HFFc6 (cell line): ENCODE data around the gene C22orf15. TPM values are rescaled to one million over a fixed set of nuclear protein-coding genes. Genes with fewer than 3 reads are reported as not detected.

Experiments
- DNase-seq: peaks from one replicate; pipeline ENCODE4 v3.0.0-alpha.2; 2018
- H3K27ac Mint-ChIP-seq: 2 replicates; pipeline ENCODE4 v1.8.0; 2020; ENCODE audit warnings: mild to moderate bottlenecking, mixed read lengths
- H3K27me3 Mint-ChIP-seq: 2 replicates; pipeline ENCODE4 v1.8.0; 2021; ENCODE audit warnings: mild to moderate bottlenecking, moderate library complexity, mixed read lengths; ENCODE audit not compliant: insufficient read depth
- H3K36me3 Mint-ChIP-seq: 2 replicates; pipeline ENCODE4 v1.8.0; 2021; ENCODE audit warnings: low read depth, mixed read lengths
- H3K4me1 Mint-ChIP-seq: 2 replicates; pipeline ENCODE4 v1.8.0; 2020; ENCODE audit warnings: low read depth, mixed read lengths
- H3K4me3 Mint-ChIP-seq: 2 replicates; pipeline ENCODE4 v1.8.0; 2020; ENCODE audit warnings: mild to moderate bottlenecking, moderate library complexity, mixed read lengths
- H3K9me3 Mint-ChIP-seq: 2 replicates; pipeline ENCODE4 v1.8.0; 2020; ENCODE audit warnings: mild to moderate bottlenecking, mixed read lengths
- total RNA-seq, 6 experiments: library from RNA; stranded (reverse); fragmentation: NEBNext Ultra II Directional; extraction: Animal tissue kit (Norgen Biotek cat#: 25700); gene quantifications; 2 replicates in 1 of 6; 3 replicates in 5 of 6; pipeline ENCODE4 v1.2.3, GENCODE V29; 2021
- TF ChIP-seq, protein P1 (sequence below): fragments of 200-600 bp; sonication (generic); IDR thresholded peaks from 2 replicates; pipeline ENCODE4 v1.5.0; 2021; ENCODE audit warnings: antibody characterized with exemption, mild to moderate bottlenecking

C22orf15 gene
- total RNA-seq, 6 experiments from 2014 or later, result 0.48 to 4.0 (median 1.1) TPM

DNA sequence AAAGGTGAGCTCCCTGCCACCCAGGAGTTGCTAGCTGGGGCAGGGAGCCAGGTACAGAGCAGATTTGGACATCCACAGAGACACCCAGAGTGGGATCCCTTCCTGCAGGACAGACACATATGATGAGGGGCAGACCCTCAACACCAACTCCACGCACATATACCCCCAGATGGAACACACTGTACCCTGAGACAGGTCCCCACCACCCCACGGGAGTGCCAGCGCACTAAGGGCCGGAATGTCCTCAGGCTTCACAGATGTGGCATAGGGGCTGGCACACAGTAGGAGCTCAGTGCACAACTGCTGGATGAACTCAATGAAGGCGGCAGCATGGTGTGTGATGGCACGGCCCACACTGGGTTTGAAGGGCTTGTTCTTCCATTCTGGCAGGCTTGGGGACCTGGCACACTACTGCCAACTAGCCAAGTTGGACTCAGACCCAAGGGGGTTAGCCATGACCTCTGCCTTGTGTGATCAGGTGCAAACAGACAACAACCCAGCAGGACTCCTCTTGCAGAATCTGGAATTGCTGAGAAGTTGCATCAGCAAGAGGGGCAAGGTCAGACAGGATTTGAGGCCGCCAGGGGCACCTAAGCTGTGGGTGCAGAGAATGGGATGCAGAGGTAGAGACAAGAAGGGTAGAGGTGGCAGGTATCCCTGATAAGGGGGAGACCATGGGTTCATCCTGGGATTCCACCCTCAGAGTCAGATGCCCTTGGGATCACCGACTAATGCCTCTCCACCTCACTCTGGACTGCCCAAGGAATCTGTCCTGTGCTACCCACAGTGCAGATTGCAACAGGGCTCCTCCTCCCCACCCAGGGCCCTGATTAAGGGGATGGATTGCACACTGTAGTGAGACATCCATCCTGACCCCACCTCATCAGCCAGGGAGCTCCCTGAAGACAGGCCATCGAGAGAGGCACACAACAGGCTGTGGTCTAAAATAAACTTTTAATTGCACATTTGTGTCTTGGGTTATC is 2.4 kb downstream of the C22orf15 start:
- Mint-ChIP-seq H3K36me3 (no peaks in the 10 kb centered on the region; the same call in 1 of the 2 replicates), H3K4me3 (no peak overlapping the region), H3K4me1 (peaks cover 23% of the 10 kb centered on the region), H3K9me3 (no peaks in the 10 kb centered on the region), H3K27me3 (peaks cover 2% of the 10 kb centered on the region), H3K27ac (no peak overlapping the region)
- DNase-seq, result no peak
- TF ChIP-seq, protein P1, sequence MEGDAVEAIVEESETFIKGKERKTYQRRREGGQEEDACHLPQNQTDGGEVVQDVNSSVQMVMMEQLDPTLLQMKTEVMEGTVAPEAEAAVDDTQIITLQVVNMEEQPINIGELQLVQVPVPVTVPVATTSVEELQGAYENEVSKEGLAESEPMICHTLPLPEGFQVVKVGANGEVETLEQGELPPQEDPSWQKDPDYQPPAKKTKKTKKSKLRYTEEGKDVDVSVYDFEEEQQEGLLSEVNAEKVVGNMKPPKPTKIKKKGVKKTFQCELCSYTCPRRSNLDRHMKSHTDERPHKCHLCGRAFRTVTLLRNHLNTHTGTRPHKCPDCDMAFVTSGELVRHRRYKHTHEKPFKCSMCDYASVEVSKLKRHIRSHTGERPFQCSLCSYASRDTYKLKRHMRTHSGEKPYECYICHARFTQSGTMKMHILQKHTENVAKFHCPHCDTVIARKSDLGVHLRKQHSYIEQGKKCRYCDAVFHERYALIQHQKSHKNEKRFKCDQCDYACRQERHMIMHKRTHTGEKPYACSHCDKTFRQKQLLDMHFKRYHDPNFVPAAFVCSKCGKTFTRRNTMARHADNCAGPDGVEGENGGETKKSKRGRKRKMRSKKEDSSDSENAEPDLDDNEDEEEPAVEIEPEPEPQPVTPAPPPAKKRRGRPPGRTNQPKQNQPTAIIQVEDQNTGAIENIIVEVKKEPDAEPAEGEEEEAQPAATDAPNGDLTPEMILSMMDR, result no peak

DNA sequence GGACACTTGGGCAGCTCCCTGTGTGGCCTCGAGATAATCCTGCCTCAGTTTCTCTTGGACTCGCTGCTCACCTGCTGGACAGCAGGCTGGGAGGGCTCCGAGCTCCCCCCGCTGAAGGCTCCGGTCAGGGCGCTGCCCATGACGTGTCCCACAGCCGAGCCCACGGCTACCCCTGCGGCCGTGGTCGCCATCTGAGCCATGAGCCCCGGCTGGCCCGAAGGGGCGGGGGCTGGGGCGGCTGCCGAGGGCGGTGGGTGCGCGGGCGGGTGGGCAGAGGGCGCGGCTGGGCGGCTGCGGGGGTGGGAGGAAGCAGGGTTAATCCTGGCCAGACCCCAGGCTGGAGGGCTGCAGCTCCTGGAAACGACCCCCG is 4.5 kb downstream of the C22orf15 start:
- H3K27ac Mint-ChIP-seq, result no peak overlapping the region; the same call in 1 of the 2 replicates
- H3K9me3 Mint-ChIP-seq, result no peaks in the 10 kb centered on the region
- peaks cover 22% of the 10 kb centered on the region for H3K4me1 Mint-ChIP-seq
- TF ChIP-seq, protein P1, result no peak
- H3K36me3 Mint-ChIP-seq, result no peaks in the 10 kb centered on the region; the same call in 1 of the 2 replicates
- H3K4me3 Mint-ChIP-seq, result peak overlapping the region; percentile 73
- H3K27me3 Mint-ChIP-seq, result no peaks in the 10 kb centered on the region; the same call in 1 of the 2 replicates
- no peak for DNase-seq

DNA sequence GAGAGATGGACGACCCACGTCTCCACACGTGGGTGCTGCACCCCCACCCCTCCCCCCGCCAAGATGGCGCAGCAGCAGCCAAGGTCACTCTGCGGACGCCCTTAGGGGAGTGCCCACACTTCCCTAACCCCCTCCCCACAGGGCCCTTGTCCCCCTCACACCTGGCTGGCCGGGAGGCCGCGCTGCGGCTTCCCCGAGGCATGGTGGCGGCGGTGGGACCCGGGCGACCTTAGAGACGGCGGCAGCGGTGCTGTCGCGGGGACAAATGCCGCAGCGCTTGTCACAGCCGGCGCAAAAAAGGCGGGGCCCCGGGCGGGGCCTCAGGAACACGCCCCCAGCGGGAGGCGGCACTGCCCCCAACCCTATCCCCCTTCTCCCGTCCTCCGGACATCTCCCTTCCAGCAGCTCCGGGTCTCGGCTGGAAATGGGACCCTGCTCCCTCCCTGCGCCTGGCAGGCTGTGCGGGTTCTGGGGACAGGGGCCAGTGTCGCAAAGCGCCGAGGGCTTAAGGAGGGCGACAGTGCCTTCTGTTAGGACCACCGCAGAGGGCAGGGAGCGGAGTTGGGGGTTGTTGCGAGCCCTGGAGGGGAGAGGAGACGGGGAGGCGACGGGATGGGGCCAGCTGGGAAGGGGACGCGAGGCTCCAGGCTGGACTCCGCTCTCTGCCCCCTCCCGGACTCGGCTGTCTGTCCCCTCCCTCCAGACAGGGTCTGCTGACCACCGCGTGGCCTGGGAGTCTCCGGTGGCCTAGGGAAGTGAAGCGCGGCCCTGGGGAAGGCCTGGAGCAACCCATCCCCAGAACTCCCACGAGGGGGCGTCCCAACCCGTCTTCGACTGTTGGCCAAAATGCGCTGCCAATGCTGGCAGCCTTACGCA is 5.1 kb downstream of the C22orf15 start, which contains the start of gene CHCHD10:
Gene CHCHD10 (minus strand): TSS at position 300 of the 876 bp plus-strand sequence. CDS start 98 bp downstream, at position 202.
- H3K4me3 Mint-ChIP-seq, result peak within 1 kb of the TSS; percentile 86
- H3K9me3 Mint-ChIP-seq, result no peaks in the 10 kb centered on the region
- H3K27ac Mint-ChIP-seq, result peak within 1 kb of the TSS; percentile 69
- H3K36me3 Mint-ChIP-seq, result no peaks in the 10 kb centered on the region; the same call in 1 of the 2 replicates
- DNase-seq, result peak; percentile 44
- H3K27me3 Mint-ChIP-seq, result no peaks in the 10 kb centered on the region; the same call in 1 of the 2 replicates
- peaks cover 16% of the 10 kb centered on the region for H3K4me1 Mint-ChIP-seq
- TF ChIP-seq, protein P1, result peak; percentile 93

DNA sequence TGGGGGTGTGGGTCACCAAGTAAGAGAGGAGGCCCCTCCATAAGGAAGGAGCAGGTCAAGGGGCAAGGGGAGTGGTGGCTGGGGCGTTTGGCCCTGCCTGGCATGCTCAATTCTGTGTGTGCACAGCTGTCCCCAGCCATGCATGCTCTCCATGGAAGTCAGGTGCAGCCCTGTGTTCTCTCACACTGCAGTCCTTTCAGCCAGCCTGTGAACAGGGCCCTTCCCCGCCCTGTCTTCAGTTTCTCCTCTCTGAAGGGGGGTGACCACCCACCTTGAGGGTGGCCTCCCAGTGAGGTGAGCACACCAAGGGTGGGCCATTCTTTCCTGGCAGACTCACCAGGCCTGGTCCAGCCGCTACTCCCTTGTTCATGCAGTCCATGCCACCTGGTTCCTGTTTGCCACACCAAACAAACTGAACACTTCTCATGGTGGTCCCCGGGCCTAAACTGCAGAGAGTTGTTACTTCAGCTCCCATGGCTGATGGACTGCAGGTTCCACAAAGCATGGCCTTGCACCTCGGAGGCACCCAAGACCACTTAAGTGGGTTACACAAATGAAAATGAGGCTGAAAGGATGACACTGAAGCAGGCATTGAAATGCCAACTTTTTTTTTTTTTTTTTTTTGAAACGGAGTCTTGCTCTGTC is 6.7 kb downstream of the C22orf15 start:
- Mint-ChIP-seq H3K27ac (no peak overlapping the region), H3K9me3 (no peaks in the 10 kb centered on the region), H3K4me3 (no peak overlapping the region), H3K27me3 (peaks cover 2% of the 10 kb centered on the region), H3K4me1 (peaks cover 17% of the 10 kb centered on the region), H3K36me3 (no peaks in the 10 kb centered on the region; the same call in 1 of the 2 replicates)
- TF ChIP-seq, protein P1, result no peak
- DNase-seq, result no peak

DNA sequence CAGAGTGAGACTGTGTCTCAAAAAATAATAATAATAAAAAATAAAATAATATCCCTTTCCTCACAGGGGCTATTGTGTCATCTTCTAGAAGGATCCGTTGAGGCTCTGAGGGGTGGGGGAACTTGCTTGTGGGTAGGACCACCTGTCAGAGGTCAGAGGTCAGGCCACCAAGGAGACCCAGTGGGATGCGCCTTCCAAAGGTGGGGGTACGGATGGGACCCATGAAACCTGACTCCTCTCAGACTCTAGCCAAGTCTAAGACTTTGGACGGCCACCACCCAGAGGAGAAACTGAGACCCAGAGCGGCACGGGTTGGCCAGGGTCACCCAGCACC is 9.5 kb downstream of the C22orf15 start:
- Mint-ChIP-seq H3K4me3 (peak overlapping the region; percentile 69), H3K4me1 (peaks cover 19% of the 10 kb centered on the region), H3K9me3 (no peaks in the 10 kb centered on the region), H3K27ac (no peak overlapping the region), H3K36me3 (no peaks in the 10 kb centered on the region), H3K27me3 (peaks cover 2% of the 10 kb centered on the region; the same call in 1 of the 2 replicates)
- no peak for DNase-seq
- TF ChIP-seq, protein P1, result no peak
